WERI-Rb-1 (cell line): Measurements from ENCODE around the gene MROH7.

ENCODE experiments used
- DNase-seq: peaks from one replicate; pipeline ENCODE4 v3.0.0-alpha.2; 2020
- H3K27ac ChIP-seq: fragments of 250-450 bp; sonication (Bioruptor Pico); 2 replicates; pipeline ENCODE4 v1.5.1; 2020; ENCODE audit warnings: mild to moderate bottlenecking, moderate library complexity
- H3K27me3 ChIP-seq: fragments of 250-450 bp; sonication (Bioruptor Pico); 2 replicates; pipeline ENCODE4 v1.5.1; 2021; ENCODE audit warnings: mild to moderate bottlenecking, low read depth, moderate library complexity; ENCODE audit not compliant: insufficient read depth, severe bottlenecking
- H3K36me3 ChIP-seq: fragments of 250-450 bp; sonication (Bioruptor Pico); 2 replicates; pipeline ENCODE4 v1.5.1; 2020; ENCODE audit warnings: mild to moderate bottlenecking, moderate library complexity
- H3K4me3 ChIP-seq: 2 replicates; pipeline ENCODE4 v1.5.1; 2011; ENCODE audit warnings: low read depth, mild to moderate bottlenecking, control low read depth, low read length
- H3K9me3 ChIP-seq: fragments of 250-450 bp; sonication (Bioruptor Pico); 2 replicates; pipeline ENCODE4 v1.5.1; 2021; ENCODE audit warnings: mild to moderate bottlenecking, moderate library complexity; ENCODE audit not compliant: severe bottlenecking
- TF ChIP-seq, protein P1 (sequence below): IDR thresholded peaks from 2 replicates; pipeline ENCODE4 v1.5.1; 2011; ENCODE audit warnings: low read depth, mild to moderate bottlenecking, control low read depth, inconsistent platforms, low read length

The MROH7 gene

DNA sequence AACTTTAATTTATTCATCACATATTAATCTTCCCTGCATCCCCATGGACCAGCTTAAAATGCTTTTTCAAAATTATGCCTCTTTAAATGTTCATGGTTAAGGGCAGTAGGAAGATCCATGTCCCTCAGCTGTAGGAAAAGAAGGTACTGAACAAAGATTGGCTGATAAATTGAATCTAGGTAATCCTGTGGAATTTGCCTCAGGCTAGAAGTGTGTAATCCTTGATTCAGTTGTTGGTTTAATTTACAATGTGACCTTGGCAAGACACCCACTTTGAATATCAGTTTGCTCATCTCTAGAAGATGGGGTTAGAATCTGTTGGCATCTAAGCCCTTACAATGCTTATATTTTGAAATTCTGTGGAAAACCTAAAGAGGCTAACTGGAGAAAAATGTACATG is 80.1 kb downstream of the MROH7 start:
- H3K27ac ChIP-seq = no peak overlapping the region
- H3K36me3 ChIP-seq = peaks cover 54% of the 10 kb centered on the region
- no peak overlapping the region for H3K4me3 ChIP-seq
- TF ChIP-seq, protein P1, sequence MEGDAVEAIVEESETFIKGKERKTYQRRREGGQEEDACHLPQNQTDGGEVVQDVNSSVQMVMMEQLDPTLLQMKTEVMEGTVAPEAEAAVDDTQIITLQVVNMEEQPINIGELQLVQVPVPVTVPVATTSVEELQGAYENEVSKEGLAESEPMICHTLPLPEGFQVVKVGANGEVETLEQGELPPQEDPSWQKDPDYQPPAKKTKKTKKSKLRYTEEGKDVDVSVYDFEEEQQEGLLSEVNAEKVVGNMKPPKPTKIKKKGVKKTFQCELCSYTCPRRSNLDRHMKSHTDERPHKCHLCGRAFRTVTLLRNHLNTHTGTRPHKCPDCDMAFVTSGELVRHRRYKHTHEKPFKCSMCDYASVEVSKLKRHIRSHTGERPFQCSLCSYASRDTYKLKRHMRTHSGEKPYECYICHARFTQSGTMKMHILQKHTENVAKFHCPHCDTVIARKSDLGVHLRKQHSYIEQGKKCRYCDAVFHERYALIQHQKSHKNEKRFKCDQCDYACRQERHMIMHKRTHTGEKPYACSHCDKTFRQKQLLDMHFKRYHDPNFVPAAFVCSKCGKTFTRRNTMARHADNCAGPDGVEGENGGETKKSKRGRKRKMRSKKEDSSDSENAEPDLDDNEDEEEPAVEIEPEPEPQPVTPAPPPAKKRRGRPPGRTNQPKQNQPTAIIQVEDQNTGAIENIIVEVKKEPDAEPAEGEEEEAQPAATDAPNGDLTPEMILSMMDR = no peak
- no peaks in the 10 kb centered on the region for H3K9me3 ChIP-seq
- DNase-seq = no peak
- H3K27me3 ChIP-seq = no peaks in the 10 kb centered on the region

GRCh38 chr1:54723985-54724384 is 82.4 kb downstream of the MROH7 start:
- H3K27me3 ChIP-seq = no peaks in the 10 kb centered on the region
- no peak for DNase-seq
- no peaks in the 10 kb centered on the region for H3K9me3 ChIP-seq
- no peak overlapping the region for H3K27ac ChIP-seq
- peaks cover 47% of the 10 kb centered on the region for H3K36me3 ChIP-seq
- TF ChIP-seq, protein P1 = no peak
- H3K4me3 ChIP-seq = no peak overlapping the region

DNA sequence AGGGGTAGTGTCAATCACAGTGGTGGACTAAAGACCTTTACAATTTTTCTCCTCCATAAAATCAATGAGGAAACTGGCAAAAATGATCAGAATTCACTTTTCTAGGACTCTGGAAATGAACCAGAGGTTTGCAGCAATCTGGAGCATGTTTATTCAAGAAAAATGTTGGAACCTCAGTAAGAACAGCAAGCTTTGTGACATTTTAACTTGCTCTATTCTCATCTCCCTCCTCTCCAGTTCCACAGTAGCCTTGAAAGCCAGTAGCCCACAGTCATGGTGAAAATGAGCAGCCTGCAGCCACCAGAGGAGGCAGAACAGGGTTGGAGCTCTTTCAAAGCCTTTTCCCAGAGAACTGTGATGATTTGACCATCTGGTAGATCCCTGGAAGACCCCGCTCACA is 83.2 kb downstream of the MROH7 start:
- Histone ChIP-seq H3K9me3 (no peaks in the 10 kb centered on the region), H3K4me3 (no peak overlapping the region), H3K36me3 (peaks cover 41% of the 10 kb centered on the region), H3K27me3 (no peaks in the 10 kb centered on the region), H3K27ac (no peak overlapping the region)
- DNase-seq = no peak
- TF ChIP-seq, protein P1 = 0 out of 2 replicates have a peak, but pooled peaks have one; percentile 6

GRCh38 chr1:54728027-54728426 is 86.4 kb downstream of the MROH7 start:
- H3K9me3 ChIP-seq = no peaks in the 10 kb centered on the region
- TF ChIP-seq, protein P1 = no peak
- H3K27me3 ChIP-seq = no peaks in the 10 kb centered on the region
- DNase-seq = no peak
- H3K36me3 ChIP-seq = peaks cover 36% of the 10 kb centered on the region
- H3K4me3 ChIP-seq = no peak overlapping the region
- H3K27ac ChIP-seq = no peak overlapping the region

DNA sequence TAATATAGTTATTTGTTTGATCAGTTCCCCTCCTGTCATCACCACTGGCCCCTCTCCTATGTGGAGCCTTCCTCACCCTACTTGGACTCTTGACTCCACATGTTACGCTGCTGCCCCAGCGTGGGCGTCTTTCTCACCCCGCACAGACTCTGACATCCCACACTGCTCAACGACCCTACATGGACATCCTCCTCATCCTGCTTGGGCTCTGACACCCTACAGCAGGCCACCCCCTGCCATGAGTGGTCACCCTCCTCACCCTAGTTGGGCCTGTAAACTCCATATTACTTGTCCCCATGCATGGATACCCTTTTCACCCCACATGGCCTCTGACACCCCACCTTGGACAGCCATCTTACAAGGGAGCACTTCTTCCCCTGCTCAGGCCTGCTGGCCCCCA is 95.1 kb downstream of the MROH7 start:
- H3K27me3 ChIP-seq = no peaks in the 10 kb centered on the region
- TF ChIP-seq, protein P1 = no peak
- no peaks in the 10 kb centered on the region for H3K9me3 ChIP-seq
- peaks cover 49% of the 10 kb centered on the region for H3K36me3 ChIP-seq
- DNase-seq = no peak
- H3K27ac ChIP-seq = no peak overlapping the region
- H3K4me3 ChIP-seq = no peak overlapping the region

DNA sequence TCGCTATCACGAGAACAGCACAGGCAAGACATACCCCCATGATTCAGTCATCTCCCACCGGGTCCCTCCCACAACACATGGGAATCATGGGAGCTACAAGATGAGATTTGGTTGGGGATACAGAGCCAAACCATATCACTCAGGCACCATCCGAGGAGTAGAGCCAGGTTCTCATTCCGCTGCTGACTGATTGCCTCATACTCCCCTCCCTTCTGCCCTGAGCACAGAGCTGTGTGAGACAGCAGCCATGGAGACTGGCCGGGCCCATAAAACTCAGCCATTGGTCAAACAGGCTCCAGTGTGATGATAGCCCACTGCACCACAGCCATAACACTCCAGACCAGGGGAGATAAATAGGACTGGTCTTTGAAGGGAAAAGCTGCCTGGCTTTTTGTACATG is 96.7 kb downstream of the MROH7 start:
- TF ChIP-seq, protein P1 = no peak
- Histone ChIP-seq H3K27me3 (no peaks in the 10 kb centered on the region), H3K27ac (no peak overlapping the region), H3K9me3 (no peaks in the 10 kb centered on the region), H3K4me3 (no peak overlapping the region), H3K36me3 (peaks cover 52% of the 10 kb centered on the region)
- DNase-seq = no peak
